H9 (cell line): ENCODE data around the gene EEF2K. TPM values are rescaled to one million over a fixed set of nuclear protein-coding genes. Genes with fewer than 3 reads are reported as not detected.

Source experiments
- DNase-seq: peaks from one replicate; pipeline ENCODE4 v3.0.0-alpha.2; 2017
- H2AFZ ChIP-seq: one replicate; pipeline ENCODE4 v1.6.1; 2013; ENCODE audit warnings: mild to moderate bottlenecking, low read length, control low read depth, moderate library complexity
- H2AK5ac ChIP-seq: 2 replicates; pipeline ENCODE4 v1.6.1; 2013; ENCODE audit warnings: low read length, control low read depth, mixed read lengths; ENCODE audit not compliant: insufficient read length
- H2BK120ac ChIP-seq: one replicate; pipeline ENCODE4 v1.6.1; 2013; ENCODE audit warnings: low read depth, mild to moderate bottlenecking, low read length, control low read depth, inconsistent platforms; ENCODE audit not compliant: poor library complexity, severe bottlenecking
- H2BK12ac ChIP-seq: 2 replicates; pipeline ENCODE4 v1.6.1; 2013; ENCODE audit warnings: low read length, control low read depth, mixed read lengths, low read depth; ENCODE audit not compliant: insufficient read length
- H2BK15ac ChIP-seq: 2 replicates; pipeline ENCODE4 v1.6.1; 2013; ENCODE audit warnings: low read depth, low read length, control low read depth
- H2BK20ac ChIP-seq: one replicate; pipeline ENCODE4 v1.6.1; 2013; ENCODE audit warnings: low read depth, mild to moderate bottlenecking, low read length, control low read depth, inconsistent platforms; ENCODE audit not compliant: poor library complexity, severe bottlenecking
- H2BK5ac ChIP-seq: 2 replicates; pipeline ENCODE4 v1.6.1; 2013; ENCODE audit warnings: low read length, control low read depth, mixed read lengths; ENCODE audit not compliant: insufficient read length
- H3K14ac ChIP-seq: 2 replicates; pipeline ENCODE4 v1.6.1; 2013; ENCODE audit warnings: low read length, control low read depth; ENCODE audit not compliant: insufficient read depth
- H3K18ac ChIP-seq: 2 replicates; pipeline ENCODE4 v1.6.1; 2013; ENCODE audit warnings: low read depth, mild to moderate bottlenecking, mixed read lengths, low read length, control low read depth; ENCODE audit not compliant: insufficient read length
- H3K23ac ChIP-seq: 2 replicates; pipeline ENCODE4 v1.6.1; 2013; ENCODE audit warnings: low read length, control low read depth, mixed read lengths, low read depth; ENCODE audit not compliant: insufficient read length
- H3K23me2 ChIP-seq: 2 replicates; pipeline ENCODE4 v1.6.1; 2013; ENCODE audit warnings: low read depth, mild to moderate bottlenecking, mixed read lengths, low read length, control low read depth; ENCODE audit not compliant: insufficient read length, poor library complexity, severe bottlenecking
- H3K27ac ChIP-seq: 2 replicates; pipeline ENCODE4 v1.5.1; 2013; ENCODE audit warnings: low read length, control low read depth, mixed read lengths, low read depth; ENCODE audit not compliant: insufficient read length
- H3K27me3 ChIP-seq: 2 replicates; pipeline ENCODE4 v1.6.1; 2013; ENCODE audit warnings: low read length, control low read depth, inconsistent platforms; ENCODE audit not compliant: insufficient read depth
- H3K4ac ChIP-seq: 2 replicates; pipeline ENCODE4 v1.6.1; 2013; ENCODE audit warnings: low read depth, mild to moderate bottlenecking, control low read depth, inconsistent platforms, low read length, moderate library complexity
- H3K4me1 ChIP-seq: 2 replicates; pipeline ENCODE4 v1.6.1; 2013; ENCODE audit warnings: low read length, control low read depth, inconsistent platforms; ENCODE audit not compliant: insufficient read depth
- H3K4me2 ChIP-seq: 2 replicates; pipeline ENCODE4 v1.6.1; 2013; ENCODE audit warnings: low read length, control low read depth, mixed read lengths; ENCODE audit not compliant: insufficient read length, insufficient read depth
- H3K56ac ChIP-seq: 2 replicates; pipeline ENCODE4 v1.6.1; 2013; ENCODE audit warnings: low read depth, mild to moderate bottlenecking, mixed read lengths, low read length, control low read depth; ENCODE audit not compliant: insufficient read length
- H3K79me1 ChIP-seq: 2 replicates; pipeline ENCODE4 v1.6.1; 2013; ENCODE audit warnings: low read depth, mild to moderate bottlenecking, moderate library complexity, low read length, control low read depth, inconsistent platforms; ENCODE audit not compliant: insufficient read depth, poor library complexity, severe bottlenecking
- H3K79me2 ChIP-seq: 2 replicates; pipeline ENCODE4 v1.6.1; 2013; ENCODE audit warnings: low read length, control low read depth, inconsistent platforms; ENCODE audit not compliant: insufficient read depth
- H3K9ac ChIP-seq: 2 replicates; pipeline ENCODE4 v1.6.1; 2013; ENCODE audit warnings: low read length, control low read depth, mixed read lengths; ENCODE audit not compliant: insufficient read length; ENCODE audit errors: extremely low read depth
- H3K9me3 ChIP-seq: one replicate; pipeline ENCODE4 v1.6.1; 2013; ENCODE audit warnings: low read depth, low read length, inconsistent platforms; ENCODE audit not compliant: control insufficient read depth
- H3T11ph ChIP-seq: one replicate; pipeline ENCODE4 v1.6.1; 2013; ENCODE audit warnings: mild to moderate bottlenecking, low read length, control low read depth, inconsistent platforms
- H4K20me1 ChIP-seq: one replicate; pipeline ENCODE4 v1.6.1; 2013; ENCODE audit not compliant: control insufficient read depth, insufficient read length, insufficient read depth
- H4K5ac ChIP-seq: 2 replicates; pipeline ENCODE4 v1.6.1; 2013; ENCODE audit warnings: low read depth, mild to moderate bottlenecking, mixed read lengths, low read length, control low read depth; ENCODE audit not compliant: insufficient read length
- H4K8ac ChIP-seq: replicated peaks from 2 replicates; pipeline ENCODE4 v1.6.1; 2013; ENCODE audit warnings: low read length, control low read depth, mixed read lengths, low read depth; ENCODE audit not compliant: insufficient read length
- H4K91ac ChIP-seq: 2 replicates; pipeline ENCODE4 v1.6.1; 2013; ENCODE audit warnings: low read depth, mild to moderate bottlenecking, moderate library complexity, mixed read lengths, low read length, control low read depth; ENCODE audit not compliant: insufficient read length
- H3K27ac Mint-ChIP-seq, 3 experiments: 2 replicates in 2 of 3; 3 replicates in 1 of 3; pipeline ENCODE4 v1.8.0; 2020 to 2021; ENCODE audit warnings: mixed read lengths in 3 of 3, mild to moderate bottlenecking in 1 of 3, moderate library complexity in 1 of 3
- H3K27me3 Mint-ChIP-seq: 2 replicates; pipeline ENCODE4 v1.8.0; 2021; ENCODE audit warnings: low read depth, mild to moderate bottlenecking, moderate library complexity, mixed read lengths
- H3K36me3 Mint-ChIP-seq, 3 experiments: 2 replicates in 2 of 3; 3 replicates in 1 of 3; pipeline ENCODE4 v1.8.0; 2020 to 2021; ENCODE audit warnings: low read depth in 3 of 3, mixed read lengths in 3 of 3; ENCODE audit not compliant: insufficient read depth in 1 of 3
- H3K4me1 Mint-ChIP-seq, 2 experiments: 2 replicates each; pipeline ENCODE4 v1.8.0; 2020; ENCODE audit warnings: mixed read lengths in 2 of 2
- H3K4me3 Mint-ChIP-seq, 2 experiments: 2 replicates in 1 of 2; 3 replicates in 1 of 2; pipeline ENCODE4 v1.8.0; 2020 to 2021; ENCODE audit warnings: mild to moderate bottlenecking in 2 of 2, mixed read lengths in 2 of 2, moderate library complexity in 1 of 2
- H3K9me3 Mint-ChIP-seq, 2 experiments: 2 replicates in 1 of 2; 3 replicates in 1 of 2; pipeline ENCODE4 v1.8.0; 2020; ENCODE audit warnings: mild to moderate bottlenecking in 2 of 2, mixed read lengths in 2 of 2, moderate library complexity in 1 of 2
- WGBS: extraction: QIAGEN DNeasy Blood & Tissue Kit; methylation state at CpG from one replicate; pipeline ENCODE4 v1.1.7; 2013; ENCODE audit warnings: missing lambda C conversion rate, low lambda C conversion rate, mixed read lengths; ENCODE audit not compliant: insufficient read length; ENCODE audit errors: extremely low coverage; 5-methylcytosine and 5-hydroxymethylcytosine counted together
- total RNA-seq: library from RNA; stranded (reverse); gene quantifications from 2 replicates; pipeline ENCODE4 v1.2.1, GENCODE V29; 2021
- TF ChIP-seq, protein P1 (sequence below): fragments of 200-600 bp; sonication (generic); conservative IDR thresholded peaks from 3 replicates; pipeline ENCODE4 v1.8.0; 2021; ENCODE audit warnings: antibody characterized with exemption, mild to moderate bottlenecking

The EEF2K gene
- total RNA-seq, 1 experiment from 2014 or later = 20.7 TPM

DNA sequence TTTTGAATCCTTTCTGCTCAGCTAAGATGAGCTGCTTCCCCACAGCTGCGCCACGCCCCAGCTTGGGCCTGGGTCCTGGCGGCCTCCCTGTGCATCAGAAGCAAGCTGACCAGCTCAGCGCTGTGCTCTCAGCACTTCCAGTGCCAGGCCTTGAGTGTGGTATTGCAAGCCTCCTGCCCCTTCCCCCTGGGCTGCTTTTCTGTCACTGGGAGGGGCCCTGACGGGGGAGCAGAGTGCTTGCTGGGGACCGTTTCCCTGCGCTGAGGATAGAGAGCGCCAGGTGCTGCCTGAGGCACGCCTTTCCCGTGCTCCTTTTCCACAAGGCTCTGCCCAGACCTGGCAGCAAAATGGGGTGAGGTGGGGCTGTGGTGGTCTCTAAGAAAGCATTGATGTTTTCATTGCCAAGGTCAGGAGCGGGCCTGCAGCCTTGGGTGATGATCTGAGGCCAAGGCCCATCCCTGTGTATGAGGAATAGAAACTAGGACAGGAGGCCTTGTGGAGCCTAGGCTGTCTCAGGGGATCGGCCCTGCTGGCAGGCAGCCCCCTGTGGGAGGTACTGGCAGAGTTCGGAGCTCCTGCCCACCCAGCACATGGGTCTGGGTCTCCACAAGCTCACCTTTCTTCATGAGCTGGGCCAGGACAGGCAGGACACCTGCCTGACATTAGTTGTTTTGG lies 120.8 kb downstream of the EEF2K start:
- TF ChIP-seq, protein P1, sequence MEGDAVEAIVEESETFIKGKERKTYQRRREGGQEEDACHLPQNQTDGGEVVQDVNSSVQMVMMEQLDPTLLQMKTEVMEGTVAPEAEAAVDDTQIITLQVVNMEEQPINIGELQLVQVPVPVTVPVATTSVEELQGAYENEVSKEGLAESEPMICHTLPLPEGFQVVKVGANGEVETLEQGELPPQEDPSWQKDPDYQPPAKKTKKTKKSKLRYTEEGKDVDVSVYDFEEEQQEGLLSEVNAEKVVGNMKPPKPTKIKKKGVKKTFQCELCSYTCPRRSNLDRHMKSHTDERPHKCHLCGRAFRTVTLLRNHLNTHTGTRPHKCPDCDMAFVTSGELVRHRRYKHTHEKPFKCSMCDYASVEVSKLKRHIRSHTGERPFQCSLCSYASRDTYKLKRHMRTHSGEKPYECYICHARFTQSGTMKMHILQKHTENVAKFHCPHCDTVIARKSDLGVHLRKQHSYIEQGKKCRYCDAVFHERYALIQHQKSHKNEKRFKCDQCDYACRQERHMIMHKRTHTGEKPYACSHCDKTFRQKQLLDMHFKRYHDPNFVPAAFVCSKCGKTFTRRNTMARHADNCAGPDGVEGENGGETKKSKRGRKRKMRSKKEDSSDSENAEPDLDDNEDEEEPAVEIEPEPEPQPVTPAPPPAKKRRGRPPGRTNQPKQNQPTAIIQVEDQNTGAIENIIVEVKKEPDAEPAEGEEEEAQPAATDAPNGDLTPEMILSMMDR = no peak
- no peak overlapping the region for H4K8ac ChIP-seq
- H2BK5ac ChIP-seq = no peak overlapping the region
- H4K91ac ChIP-seq = no peak overlapping the region
- H3K14ac ChIP-seq = no peak overlapping the region
- H3K4me1 Mint-ChIP-seq = no peaks in the 10 kb centered on the region
- no peak overlapping the region for H3K18ac ChIP-seq
- no peaks in the 10 kb centered on the region; the same call in none of the 2 replicates for H3K27me3 Mint-ChIP-seq
- H3K9me3 Mint-ChIP-seq = no peaks in the 10 kb centered on the region
- no peaks in the 10 kb centered on the region for H3K4me1 ChIP-seq
- H3K9ac ChIP-seq = no peak overlapping the region
- H2BK15ac ChIP-seq = no peak overlapping the region
- no peaks in the 10 kb centered on the region for H3K27me3 ChIP-seq
- no peak overlapping the region for H3K4me2 ChIP-seq
- peaks cover 2% of the 10 kb centered on the region for H3K79me1 ChIP-seq
- H3K4me3 Mint-ChIP-seq = no peak overlapping the region
- peaks cover 31 to 94% (median 77%) of the 10 kb centered on the region in 3 experiments for H3K36me3 Mint-ChIP-seq
- DNase-seq = no peak
- H2AFZ ChIP-seq = no peak overlapping the region
- H2BK20ac ChIP-seq = no peak overlapping the region
- no peak overlapping the region for H3T11ph ChIP-seq
- no peak overlapping the region for H4K5ac ChIP-seq
- H3K27ac ChIP-seq = no peak overlapping the region
- WGBS = no CpG with 5 or more reads among the region's 13 CpGs
- H3K27ac Mint-ChIP-seq = peak overlapping the region in 1 of 3 experiments; percentile 75; a peak in 1 of 7 replicates
- no peak overlapping the region for H2BK120ac ChIP-seq
- no peaks in the 10 kb centered on the region for H3K23me2 ChIP-seq
- no peak overlapping the region for H2AK5ac ChIP-seq
- H3K9me3 ChIP-seq = no peaks in the 10 kb centered on the region
- no peak overlapping the region for H3K4ac ChIP-seq
- H3K79me2 ChIP-seq = no peaks in the 10 kb centered on the region
- no peak overlapping the region for H2BK12ac ChIP-seq
- H3K23ac ChIP-seq = no peak overlapping the region
- no peaks in the 10 kb centered on the region for H4K20me1 ChIP-seq
- H3K56ac ChIP-seq = no peak overlapping the region
